ENCODE measurements around the gene ACSS3.

The ACSS3 gene

GRCh38 chr12:81170072-81170471 is 92.2 kb downstream of the ACSS3 start:
- no peak for TF ChIP-seq CTCF (IDR thresholded peaks at IDR 0.05; ENCODE audit: insufficient read depth, low read length, poor library complexity, severe bottlenecking)
- Histone ChIP-seq H3K36me3 (ENCODE audit: control insufficient read depth, insufficient read depth, low read length) (no peaks in the 10 kb centered on the region), H3K4me3 (replicated peaks; ENCODE audit: low read depth, low read length) (no peak overlapping the region), H3K27me3 (replicated peaks; ENCODE audit: control insufficient read depth, insufficient read depth, low read length) (no peaks in the 10 kb centered on the region)
- DNase-seq (ENCODE audit: extremely low read depth, insufficient read length) = no peak

GRCh38 chr12:81172851-81173250 is 95.0 kb downstream of the ACSS3 start:
- no peak overlapping the region for H3K4me3 ChIP-seq (replicated peaks; ENCODE audit: low read depth, low read length)
- no peak for TF ChIP-seq CTCF (IDR thresholded peaks at IDR 0.05; ENCODE audit: insufficient read depth, low read length, poor library complexity, severe bottlenecking)

GRCh38 chr12:81174664-81175063 is 96.8 kb downstream of the ACSS3 start:
- Histone ChIP-seq H3K4me3 (replicated peaks; ENCODE audit: low read depth, low read length) (no peak overlapping the region), H3K27me3 (replicated peaks; ENCODE audit: control insufficient read depth, insufficient read depth, low read length) (no peaks in the 10 kb centered on the region), H3K36me3 (ENCODE audit: control insufficient read depth, insufficient read depth, low read length) (no peaks in the 10 kb centered on the region)
- no peak for DNase-seq (ENCODE audit: extremely low read depth, insufficient read length)
- TF ChIP-seq CTCF (IDR thresholded peaks at IDR 0.05; ENCODE audit: insufficient read depth, low read length, poor library complexity, severe bottlenecking) = no peak

More at GRCh38 chr12:81172851-81173250, 95.0 kb downstream of the ACSS3 start:
- no peaks in the 10 kb centered on the region for H3K27me3 ChIP-seq (replicated peaks; ENCODE audit: control insufficient read depth, insufficient read depth, low read length)
- no peaks in the 10 kb centered on the region for H3K36me3 ChIP-seq (ENCODE audit: control insufficient read depth, insufficient read depth, low read length)
- DNase-seq (ENCODE audit: extremely low read depth, insufficient read length) = no peak

- no peak for DNase-seq (ENCODE audit: extremely low read depth, insufficient read length)
- H3K27me3 ChIP-seq (replicated peaks; ENCODE audit: control insufficient read depth, insufficient read depth, low read length) = no peaks in the 10 kb centered on the region
- H3K4me3 ChIP-seq (replicated peaks; ENCODE audit: low read depth, low read length) = no peak overlapping the region
- H3K36me3 ChIP-seq (ENCODE audit: control insufficient read depth, insufficient read depth, low read length) = no peaks in the 10 kb centered on the region
- TF ChIP-seq CTCF (IDR thresholded peaks at IDR 0.05; ENCODE audit: insufficient read depth, low read length, poor library complexity, severe bottlenecking) = no peak
These were observed 98.9 kb downstream of the ACSS3 start for GRCh38 chr12:81176796-81177195.

- no peaks in the 10 kb centered on the region for H3K36me3 ChIP-seq (ENCODE audit: control insufficient read depth, insufficient read depth, low read length)
These were observed 103.8 kb downstream of the ACSS3 start for GRCh38 chr12:81181691-81182090.

More at GRCh38 chr12:81181691-81182090, 103.8 kb downstream of the ACSS3 start:
- TF ChIP-seq CTCF (IDR thresholded peaks at IDR 0.05; ENCODE audit: insufficient read depth, low read length, poor library complexity, severe bottlenecking) = no peak
- Histone ChIP-seq H3K4me3 (replicated peaks; ENCODE audit: low read depth, low read length) (no peak overlapping the region), H3K27me3 (replicated peaks; ENCODE audit: control insufficient read depth, insufficient read depth, low read length) (no peaks in the 10 kb centered on the region)
- no peak for DNase-seq (ENCODE audit: extremely low read depth, insufficient read length)

Data from GM06990 (cell line).